Measurements from ENCODE around the gene TMEM144. TPM values are rescaled to one million over a fixed set of nuclear protein-coding genes. Genes with fewer than 3 reads are reported as not detected.
A peak's percentile ranks its signal among the peaks of the same experiment; 100 is the strongest.

The TMEM144 gene
- total RNA-seq, 4 donors from 2014 or later = 3.7 to 9.3 (median 6.2) TPM

DNA sequence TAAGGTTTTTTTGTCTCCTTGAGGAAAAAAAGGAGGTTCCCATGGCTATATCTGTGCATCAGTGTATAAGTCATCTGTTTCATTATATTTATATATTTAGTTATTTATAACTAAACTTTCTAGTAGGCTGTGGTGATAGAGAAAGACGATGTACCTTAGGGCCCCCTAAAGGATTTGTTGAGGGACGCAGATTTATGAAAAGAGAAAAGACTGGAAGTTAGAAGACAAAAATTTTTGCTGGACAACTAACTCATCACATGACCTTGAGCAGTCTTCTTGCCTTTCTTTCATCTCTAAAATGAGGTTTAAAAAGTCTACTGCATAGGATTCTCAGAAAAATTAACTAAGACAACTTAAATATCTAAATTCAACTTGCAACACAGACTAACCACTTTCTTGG is 43.6 kb upstream of the TMEM144 start:
- Histone ChIP-seq H3K36me3 (no peaks in the 10 kb centered on the region), H3K4me3 (peak overlapping the region; percentile 6)
- WGBS = 53% methylated on average over 2 of the region's 2 CpGs

GRCh38 chr4:158168606-158169005 is 41.7 kb upstream of the TMEM144 start:
- TF ChIP-seq CTCF (IDR thresholded peaks at IDR 0.05) = no peak
- no peak for TF ChIP-seq EP300 (IDR thresholded peaks at IDR 0.05)
- no peak for TF ChIP-seq POLR2A (IDR thresholded peaks at IDR 0.05)
- TF ChIP-seq POLR2AphosphoS5 (IDR thresholded peaks at IDR 0.05) = no peak
- H3K4me1 ChIP-seq = peaks cover 50% of the 10 kb centered on the region

More for the DNA sequence above, 43.6 kb upstream of the TMEM144 start:
- no peak overlapping the region for H3K27ac ChIP-seq
- no peaks in the 10 kb centered on the region for H3K27me3 ChIP-seq
- DNase-seq (ENCODE audit: low spot score in 2 of 2) = no peak
- no peaks in the 10 kb centered on the region for H3K9me3 ChIP-seq
- no peak for TF ChIP-seq POLR2AphosphoS5 (IDR thresholded peaks at IDR 0.05)
- TF ChIP-seq POLR2A (IDR thresholded peaks at IDR 0.05) = no peak
- TF ChIP-seq CTCF (IDR thresholded peaks at IDR 0.05) = no peak
- TF ChIP-seq EP300 (IDR thresholded peaks at IDR 0.05) = no peak
- peaks cover 45% of the 10 kb centered on the region for H3K4me1 ChIP-seq

GRCh38 chr4:158169506-158169905 is 40.8 kb upstream of the TMEM144 start:
- Histone ChIP-seq H3K4me3 (peak overlapping the region; percentile 51), H3K27me3 (no peaks in the 10 kb centered on the region), H3K27ac (peak overlapping the region; percentile 78), H3K36me3 (no peaks in the 10 kb centered on the region), H3K4me1 (peaks cover 50% of the 10 kb centered on the region), H3K9me3 (no peaks in the 10 kb centered on the region)
- TF ChIP-seq CTCF (IDR thresholded peaks at IDR 0.05) (no peak), EP300 (IDR thresholded peaks at IDR 0.05) (no peak)
- no peak for DNase-seq (ENCODE audit: low spot score in 2 of 2)
- WGBS = 35% methylated on average over 3 of the region's 3 CpGs

More at GRCh38 chr4:158168606-158169005, 41.7 kb upstream of the TMEM144 start:
- no peaks in the 10 kb centered on the region for H3K27me3 ChIP-seq
- no peak overlapping the region for H3K27ac ChIP-seq
- no peaks in the 10 kb centered on the region for H3K36me3 ChIP-seq
- H3K4me3 ChIP-seq = peak overlapping the region; percentile 51
- H3K9me3 ChIP-seq = no peaks in the 10 kb centered on the region
- no peak for DNase-seq (ENCODE audit: low spot score in 2 of 2)
- 78% methylated on average over 5 of the region's 5 CpGs for WGBS

DNA sequence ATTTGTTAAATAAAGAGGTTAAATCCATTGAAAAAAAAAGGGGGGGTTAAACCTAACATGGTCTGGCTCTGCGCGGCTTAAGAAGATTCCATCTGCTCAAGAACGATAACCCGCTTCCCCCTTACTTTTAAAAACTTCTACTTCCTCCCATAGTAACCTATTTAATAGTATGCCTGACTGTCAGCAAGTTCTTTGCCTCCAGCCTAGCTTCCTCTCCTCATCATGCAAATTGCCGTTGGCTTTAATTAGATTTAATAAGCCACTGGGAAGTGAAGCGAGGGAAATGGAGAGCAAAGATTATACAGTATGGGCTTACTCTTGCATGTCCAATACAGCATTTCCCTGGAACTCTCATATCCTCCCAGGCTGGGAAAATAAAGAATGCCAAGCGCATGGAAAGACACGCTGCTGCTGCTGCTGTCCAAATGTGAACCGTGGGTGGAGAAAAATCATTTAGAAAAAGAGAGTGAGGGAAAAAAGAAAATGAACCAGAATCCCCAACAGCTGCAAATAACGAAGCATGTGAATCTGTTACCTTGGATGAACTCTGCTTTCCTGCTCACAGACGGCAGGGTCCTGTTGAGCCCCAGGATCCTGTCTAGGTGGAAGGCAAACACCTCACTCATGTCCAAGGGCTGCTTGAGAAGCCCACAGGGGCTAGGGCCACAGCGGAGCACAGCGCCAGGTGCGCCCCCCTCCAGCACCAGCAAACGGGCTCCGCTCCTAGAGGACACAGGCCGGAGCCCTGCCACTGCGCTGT is 40.2 kb upstream of the TMEM144 start:
- Histone ChIP-seq H3K36me3 (no peaks in the 10 kb centered on the region), H3K27me3 (no peaks in the 10 kb centered on the region), H3K4me1 (peaks cover 45% of the 10 kb centered on the region), H3K9me3 (no peaks in the 10 kb centered on the region), H3K27ac (peak overlapping the region; percentile 78), H3K4me3 (peak overlapping the region; percentile 51)
- no peak for TF ChIP-seq EP300 (IDR thresholded peaks at IDR 0.05)
- no peak for TF ChIP-seq POLR2AphosphoS5 (IDR thresholded peaks at IDR 0.05)
- TF ChIP-seq POLR2A (IDR thresholded peaks at IDR 0.05) = no peak
- TF ChIP-seq CTCF (IDR thresholded peaks at IDR 0.05) = no peak
- no peak for DNase-seq (ENCODE audit: low spot score in 2 of 2)
- 47% methylated on average over 18 of the region's 18 CpGs for WGBS

DNA sequence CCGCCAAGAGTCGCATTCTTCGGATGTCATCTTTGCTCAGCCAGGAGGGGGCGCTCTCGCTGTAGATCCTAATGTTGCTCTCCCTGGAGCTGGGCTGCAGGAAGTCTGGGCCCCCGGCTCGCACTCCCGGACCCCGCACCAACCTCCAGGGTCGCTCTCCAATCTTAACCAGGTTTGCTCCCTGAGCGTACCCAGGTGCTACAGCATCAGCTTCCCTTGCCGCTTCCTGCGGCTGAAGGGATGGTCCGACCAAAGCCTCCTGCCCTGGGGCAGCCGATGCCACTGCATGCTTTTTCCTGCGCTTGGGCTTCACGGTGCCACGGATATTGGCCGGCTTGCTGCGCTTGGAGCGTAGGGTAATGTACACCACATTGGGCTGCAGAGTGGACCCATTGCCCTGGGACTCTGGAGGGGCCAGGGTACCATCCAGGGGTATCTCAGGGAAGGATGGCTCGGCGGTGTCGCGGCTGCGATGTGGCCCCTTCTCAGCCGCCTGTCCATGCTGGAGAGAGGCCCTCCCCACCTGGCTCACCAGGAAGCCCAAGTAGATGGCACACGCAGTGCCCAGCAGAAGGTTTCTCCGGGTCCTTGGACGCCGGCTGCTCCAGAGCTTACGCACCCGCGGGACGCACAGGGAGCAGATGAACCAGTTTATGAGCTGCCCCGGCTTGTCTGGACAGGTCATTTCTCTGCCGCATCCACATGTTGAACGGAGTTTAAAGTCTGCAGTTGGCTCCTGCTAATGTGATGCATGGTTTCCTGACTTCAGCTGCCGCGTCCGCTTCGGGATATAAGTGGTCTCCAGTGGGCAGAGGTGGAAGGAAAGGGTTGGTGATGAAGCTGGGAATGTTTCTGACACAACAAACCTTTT is 39.4 kb upstream of the TMEM144 start:
- Histone ChIP-seq H3K4me3 (peak overlapping the region; percentile 51), H3K4me1 (peaks cover 39% of the 10 kb centered on the region), H3K36me3 (no peaks in the 10 kb centered on the region), H3K27ac (peak overlapping the region; percentile 78), H3K27me3 (no peaks in the 10 kb centered on the region), H3K9me3 (no peaks in the 10 kb centered on the region)
- 30% methylated on average over 19 of the region's 42 CpGs for WGBS
- DNase-seq (ENCODE audit: low spot score in 2 of 2) = peak; percentile 67 to 81
- TF ChIP-seq POLR2AphosphoS5 (IDR thresholded peaks at IDR 0.05) (peak in 1 of 3 donors; percentile 49), EP300 (IDR thresholded peaks at IDR 0.05) (no peak), CTCF (IDR thresholded peaks at IDR 0.05) (peak; percentile 7 to 41)
